Measurements from ENCODE around the gene BEST4. TPM values are rescaled to one million over a fixed set of nuclear protein-coding genes. Genes with fewer than 3 reads are reported as not detected.

BEST4 gene
- total RNA-seq, 1 experiment from 2014 or later, result not detected

DNA sequence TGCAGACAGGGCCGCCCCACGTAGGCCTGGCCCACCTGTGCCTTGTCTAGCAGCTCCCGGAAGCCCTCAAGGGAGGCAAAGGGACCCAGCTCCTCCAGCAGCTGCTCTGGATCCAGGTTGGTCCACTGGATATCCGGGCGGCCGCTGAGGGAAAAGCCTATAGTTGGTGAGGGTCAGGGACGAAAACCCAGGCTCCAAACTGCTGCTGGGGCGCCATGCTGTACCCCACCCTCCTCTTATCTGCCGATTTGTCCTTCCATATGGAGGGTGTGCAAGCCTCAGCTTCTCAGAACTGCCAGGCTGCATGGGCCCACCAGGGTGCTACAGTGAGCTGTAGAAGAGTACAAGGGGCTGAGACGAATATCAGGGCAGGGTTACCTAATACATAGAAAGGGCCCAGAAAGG lies 42.9 kb upstream of the BEST4 start:
- Histone ChIP-seq H3K27ac (ENCODE audit: low read length) (no peak overlapping the region), H3K4me3 (ENCODE audit: low read length) (no peak overlapping the region), H3K79me2 (ENCODE audit: low read length) (no peaks in the 10 kb centered on the region), H2AFZ (ENCODE audit: low read length) (no peak overlapping the region), H3F3A (ENCODE audit: low read length, unreplicated experiment) (no peaks in the 10 kb centered on the region), H3K4me1 (ENCODE audit: insufficient read depth, low read length) (no peaks in the 10 kb centered on the region), H3K9me2 (replicated peaks; ENCODE audit: low read length) (no peaks in the 10 kb centered on the region), H3K9ac (ENCODE audit: low read length) (no peak overlapping the region), H3K4me2 (ENCODE audit: low read length) (no peak overlapping the region), H3K27me3 (ENCODE audit: low read length) (no peaks in the 10 kb centered on the region), H3K36me3 (ENCODE audit: low read depth, low read length) (no peaks in the 10 kb centered on the region), H4K20me1 (ENCODE audit: low read length) (no peaks in the 10 kb centered on the region), H3K9me3 (ENCODE audit: low read length) (no peaks in the 10 kb centered on the region)
- ChIA-PET POLR2A (ENCODE audit: unreplicated experiment) (interaction anchor here (0.6 kb wide), 1 partner anchor 156 kb away, joined by 4 read pairs; the partner anchor contains the start of gene EIF2B3), CTCF (no interaction called here)
- intact Hi-C loops (cut with micrococcal nuclease), result loop anchor here (10.0 kb wide), 1 partner anchor 94 kb away; no protein-coding TSS in a partner anchor
- TF ChIP-seq EZH2 (IDR thresholded peaks at IDR 0.05; ENCODE audit: low read length, unreplicated experiment) (no peak), EZH2phosphoT487 (IDR thresholded peaks at IDR 0.05; ENCODE audit: borderline replicate concordance, low read length) (no peak)
- TF ChIP-seq, protein P1, sequence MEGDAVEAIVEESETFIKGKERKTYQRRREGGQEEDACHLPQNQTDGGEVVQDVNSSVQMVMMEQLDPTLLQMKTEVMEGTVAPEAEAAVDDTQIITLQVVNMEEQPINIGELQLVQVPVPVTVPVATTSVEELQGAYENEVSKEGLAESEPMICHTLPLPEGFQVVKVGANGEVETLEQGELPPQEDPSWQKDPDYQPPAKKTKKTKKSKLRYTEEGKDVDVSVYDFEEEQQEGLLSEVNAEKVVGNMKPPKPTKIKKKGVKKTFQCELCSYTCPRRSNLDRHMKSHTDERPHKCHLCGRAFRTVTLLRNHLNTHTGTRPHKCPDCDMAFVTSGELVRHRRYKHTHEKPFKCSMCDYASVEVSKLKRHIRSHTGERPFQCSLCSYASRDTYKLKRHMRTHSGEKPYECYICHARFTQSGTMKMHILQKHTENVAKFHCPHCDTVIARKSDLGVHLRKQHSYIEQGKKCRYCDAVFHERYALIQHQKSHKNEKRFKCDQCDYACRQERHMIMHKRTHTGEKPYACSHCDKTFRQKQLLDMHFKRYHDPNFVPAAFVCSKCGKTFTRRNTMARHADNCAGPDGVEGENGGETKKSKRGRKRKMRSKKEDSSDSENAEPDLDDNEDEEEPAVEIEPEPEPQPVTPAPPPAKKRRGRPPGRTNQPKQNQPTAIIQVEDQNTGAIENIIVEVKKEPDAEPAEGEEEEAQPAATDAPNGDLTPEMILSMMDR (conservative IDR thresholded peaks at IDR 0.05; ENCODE audit: low read depth, low read length), result no peak
- BruUV-seq (replicated peaks), result no TSS peak
- no peak for DNase-seq
- no peak for ATAC-seq

DNA sequence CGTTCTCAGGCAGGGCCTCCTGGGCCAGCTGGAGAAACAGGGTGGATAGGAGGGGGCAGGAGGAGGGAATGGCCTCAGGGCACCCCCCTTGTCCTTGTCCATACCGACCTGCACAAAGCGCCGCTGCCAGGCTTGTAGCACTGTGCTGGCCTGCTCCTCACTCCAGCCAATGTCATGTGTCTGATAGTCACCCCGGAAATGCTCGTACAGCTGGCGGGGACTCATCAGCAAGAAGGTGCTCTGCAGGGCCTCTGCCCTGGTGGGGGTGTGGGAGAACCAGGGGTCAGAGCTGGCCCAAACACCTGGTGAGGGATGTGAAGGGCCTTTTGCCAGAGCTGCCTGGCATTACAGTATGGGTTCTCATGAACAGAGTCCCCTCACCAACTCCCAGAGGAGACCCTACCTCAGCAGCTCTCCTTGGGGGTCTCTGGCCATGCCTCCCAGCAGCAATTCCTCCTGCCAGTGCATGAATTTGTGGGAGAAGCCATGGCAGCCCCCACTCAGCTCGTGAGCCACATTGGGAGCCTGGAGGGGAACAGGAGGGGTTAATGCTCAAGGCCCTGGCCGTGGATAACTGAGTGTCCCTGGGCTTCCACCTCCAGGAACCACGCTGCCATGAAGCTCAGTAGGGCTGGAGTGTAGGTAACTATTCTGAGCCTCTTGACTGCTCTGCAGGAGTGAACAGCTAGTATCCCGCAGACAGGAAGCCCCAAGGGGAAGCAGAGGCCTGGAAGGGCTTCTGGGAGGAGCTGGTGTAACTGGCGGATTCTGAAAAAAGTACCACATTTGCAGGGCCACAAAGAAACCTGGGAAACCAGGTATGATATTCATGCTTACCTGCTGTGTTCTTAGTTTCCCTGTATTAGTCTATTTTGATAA lies 41.8 kb upstream of the BEST4 start:
- Histone ChIP-seq H3K4me1 (ENCODE audit: insufficient read depth, low read length) (no peaks in the 10 kb centered on the region), H3K9ac (ENCODE audit: low read length) (no peak overlapping the region), H2AFZ (ENCODE audit: low read length) (no peak overlapping the region), H3K9me2 (replicated peaks; ENCODE audit: low read length) (no peaks in the 10 kb centered on the region), H3F3A (ENCODE audit: low read length, unreplicated experiment) (no peaks in the 10 kb centered on the region), H4K20me1 (ENCODE audit: low read length) (no peaks in the 10 kb centered on the region), H3K27me3 (ENCODE audit: low read length) (no peaks in the 10 kb centered on the region), H3K27ac (ENCODE audit: low read length) (no peak overlapping the region), H3K9me3 (ENCODE audit: low read length) (no peaks in the 10 kb centered on the region), H3K4me3 (ENCODE audit: low read length) (no peak overlapping the region), H3K4me2 (ENCODE audit: low read length) (no peak overlapping the region), H3K36me3 (ENCODE audit: low read depth, low read length) (no peaks in the 10 kb centered on the region), H3K79me2 (ENCODE audit: low read length) (no peaks in the 10 kb centered on the region)
- ATAC-seq (no peak), DNase-seq (no peak)
- intact Hi-C loops (cut with micrococcal nuclease), result loop anchor here (10.0 kb wide), 1 partner anchor 95 kb away; no protein-coding TSS in a partner anchor
- POLR2A ChIA-PET (ENCODE audit: unreplicated experiment), result no interaction called here
- BruUV-seq (replicated peaks), result no TSS peak
- TF ChIP-seq EZH2phosphoT487 (IDR thresholded peaks at IDR 0.05; ENCODE audit: borderline replicate concordance, low read length), result no peak
- TF ChIP-seq, protein P1 (conservative IDR thresholded peaks at IDR 0.05; ENCODE audit: low read depth, low read length), result no peak
- CTCF ChIA-PET, result no interaction called here

DNA sequence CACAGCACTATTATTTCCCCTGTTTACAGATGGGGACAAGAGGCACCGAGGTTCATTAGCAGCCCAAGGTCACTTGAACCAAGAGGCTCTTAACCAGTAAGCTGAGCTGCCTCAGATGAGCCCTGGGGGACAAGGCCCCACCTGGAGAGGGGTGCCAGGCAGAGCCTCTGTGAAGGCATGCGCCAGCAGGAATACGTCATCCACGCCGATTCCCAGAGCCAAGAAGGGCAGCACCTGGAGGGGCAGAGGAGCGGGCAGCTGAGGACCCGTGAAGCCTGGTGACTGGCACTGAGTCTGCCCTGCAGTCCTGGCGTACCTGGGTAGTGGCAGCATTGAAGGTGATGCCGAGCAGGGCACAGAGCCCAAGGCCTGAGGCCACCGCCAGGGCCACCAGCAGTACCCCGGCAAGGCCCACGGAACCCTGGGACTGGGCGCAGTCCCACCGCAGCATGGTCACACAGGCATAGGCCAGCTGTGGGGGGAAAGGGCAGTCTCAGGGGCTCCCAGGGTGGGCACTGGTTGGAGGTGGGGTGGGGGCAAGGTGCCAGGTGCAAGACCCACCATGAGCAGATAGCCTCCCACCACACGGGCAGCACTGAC lies 41.0 kb upstream of the BEST4 start:
- Histone ChIP-seq H4K20me1 (ENCODE audit: low read length) (no peaks in the 10 kb centered on the region), H3K27me3 (ENCODE audit: low read length) (no peaks in the 10 kb centered on the region), H3K36me3 (ENCODE audit: low read depth, low read length) (no peaks in the 10 kb centered on the region), H3K27ac (ENCODE audit: low read length) (no peak overlapping the region), H3K9me3 (ENCODE audit: low read length) (no peaks in the 10 kb centered on the region), H3K4me2 (ENCODE audit: low read length) (no peak overlapping the region), H2AFZ (ENCODE audit: low read length) (no peak overlapping the region), H3K4me1 (ENCODE audit: insufficient read depth, low read length) (no peaks in the 10 kb centered on the region), H3K9me2 (replicated peaks; ENCODE audit: low read length) (no peaks in the 10 kb centered on the region), H3K79me2 (ENCODE audit: low read length) (no peaks in the 10 kb centered on the region), H3F3A (ENCODE audit: low read length, unreplicated experiment) (no peaks in the 10 kb centered on the region), H3K4me3 (ENCODE audit: low read length) (no peak overlapping the region), H3K9ac (ENCODE audit: low read length) (no peak overlapping the region)
- POLR2A ChIA-PET (ENCODE audit: unreplicated experiment), result no interaction called here
- CTCF ChIA-PET, result no interaction called here
- no peak for DNase-seq
- BruUV-seq (replicated peaks), result no TSS peak
- intact Hi-C loops (cut with micrococcal nuclease), result no loop called here
- no peak for TF ChIP-seq EZH2 (IDR thresholded peaks at IDR 0.05; ENCODE audit: low read length, unreplicated experiment)
- no peak for TF ChIP-seq EZH2phosphoT487 (IDR thresholded peaks at IDR 0.05; ENCODE audit: borderline replicate concordance, low read length)
- TF ChIP-seq, protein P1 (conservative IDR thresholded peaks at IDR 0.05; ENCODE audit: low read depth, low read length), result no peak
- ATAC-seq, result no peak
